GM21423 (cell line): Measurements from ENCODE around the gene CAMK2D.

Experiments used
- ATAC-seq: cut with Tn5 transposase; IDR thresholded peaks from one replicate; pipeline ENCODE4 v1.9.1; 2021; ENCODE audit warnings: mild to moderate bottlenecking, moderate library complexity; ENCODE audit not compliant: unreplicated experiment

CAMK2D gene

GRCh38 chr4:113450295-113451080, 311.1 kb downstream of the CAMK2D start:
- ATAC-seq = no peak

DNA sequence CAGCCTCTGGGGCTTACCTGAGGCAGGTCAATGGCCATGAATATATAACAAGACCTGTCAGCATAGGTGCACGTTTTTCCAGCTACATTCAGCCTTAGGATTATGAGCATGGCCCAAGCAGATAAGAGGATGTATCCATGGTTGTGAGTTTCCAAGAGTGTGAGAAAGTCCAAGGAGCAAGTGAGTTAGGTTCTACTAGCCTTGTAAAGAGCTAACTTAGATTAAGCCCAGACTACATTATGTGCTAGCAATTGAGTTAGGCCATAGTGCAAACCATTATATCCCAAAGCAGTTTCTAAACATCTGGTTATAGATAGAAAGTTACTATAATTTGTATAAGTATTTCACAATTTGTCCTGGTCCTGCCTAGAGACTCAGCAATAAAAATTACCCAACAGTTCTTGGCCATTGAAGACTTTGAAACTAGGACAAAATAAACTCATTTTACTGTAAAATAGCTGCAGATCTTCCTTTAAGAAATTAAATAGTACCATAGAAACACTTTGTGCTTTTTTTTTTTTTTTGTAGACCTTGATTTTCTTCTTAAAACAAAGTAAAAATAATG, 312.0 kb downstream of the CAMK2D start:
- ATAC-seq = no peak

DNA sequence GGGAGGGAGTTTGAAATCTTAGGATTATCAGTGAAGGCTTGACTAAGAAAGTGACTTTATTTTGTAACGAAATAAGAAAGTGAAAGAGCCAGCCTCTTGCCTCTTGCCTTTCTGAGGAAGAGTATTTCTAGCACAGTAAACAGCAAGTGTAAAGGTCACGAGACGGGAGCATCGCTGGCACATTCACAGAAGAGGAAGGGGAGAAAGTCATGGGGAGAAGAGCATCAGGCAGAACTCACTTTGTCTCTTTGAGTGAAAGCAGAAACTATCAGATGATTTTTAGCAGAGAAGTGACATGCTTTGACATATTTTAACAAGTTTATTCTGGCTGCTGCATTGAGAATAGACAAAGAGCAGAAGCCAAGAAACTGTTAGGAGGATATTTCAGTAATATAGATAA, 313.8 kb downstream of the CAMK2D start:
- ATAC-seq = peak; percentile 61

- no peak for ATAC-seq
These were observed 314.5 kb downstream of the CAMK2D start for GRCh38 chr4:113447061-113447460.

DNA sequence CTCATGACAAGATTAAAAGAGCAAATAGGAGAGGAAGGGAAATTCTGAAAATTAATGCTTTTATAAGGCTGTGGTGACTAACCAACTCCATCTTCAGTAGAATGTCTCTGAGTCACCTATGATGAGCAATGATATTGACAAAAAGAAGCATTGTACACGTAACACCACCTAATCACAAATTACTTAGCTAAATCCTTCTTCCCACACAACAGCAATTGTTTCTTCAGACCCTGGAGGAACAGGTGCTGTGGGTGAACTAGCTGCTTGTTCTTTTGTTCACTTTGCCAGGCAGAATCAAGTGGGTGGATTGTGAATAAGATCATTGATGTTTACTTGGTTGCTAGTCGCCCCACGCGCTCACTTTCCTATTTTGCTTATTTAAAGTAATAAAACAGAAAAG, 315.5 kb downstream of the CAMK2D start:
- no peak for ATAC-seq

- no peak for ATAC-seq
These were observed 316.3 kb downstream of the CAMK2D start for GRCh38 chr4:113445286-113445685.

DNA sequence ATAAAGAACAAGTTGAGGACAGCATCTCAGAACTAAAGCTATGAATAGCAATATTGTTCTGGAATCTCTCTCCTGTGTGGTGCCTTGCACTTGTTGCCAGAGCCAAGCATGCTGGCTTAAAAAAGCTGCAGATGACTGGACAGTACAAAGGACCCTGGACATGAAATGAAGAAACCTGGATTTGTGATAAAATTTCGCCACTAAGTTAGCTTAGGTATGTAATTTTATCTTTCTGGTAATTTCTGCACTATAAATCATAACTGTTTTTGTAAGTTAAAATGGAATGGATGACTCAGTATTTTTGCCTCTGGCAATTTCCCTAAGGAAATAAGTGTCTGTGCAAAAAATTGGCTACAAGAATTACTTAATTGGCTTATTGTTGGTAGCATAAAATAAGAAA, 317.2 kb downstream of the CAMK2D start:
- ATAC-seq = no peak

DNA sequence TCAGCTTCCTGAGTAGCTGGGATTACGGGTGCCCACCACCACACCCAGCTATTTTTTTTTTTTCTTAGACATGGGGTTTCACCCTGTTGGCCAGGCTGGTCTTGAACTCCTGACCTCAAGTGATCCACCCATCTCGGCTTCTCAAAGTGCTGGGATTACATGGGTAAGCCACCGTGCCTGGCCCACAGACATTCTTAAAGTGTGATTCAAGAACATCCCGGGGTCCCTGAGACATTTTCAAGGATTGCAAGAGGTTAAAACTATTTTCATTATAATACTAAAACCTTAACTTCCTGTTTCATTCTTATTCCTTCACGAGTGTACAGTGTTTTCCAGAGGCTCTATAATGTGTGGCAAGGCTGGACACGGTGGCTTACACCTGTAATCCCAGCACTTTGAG, 318.7 kb downstream of the CAMK2D start:
- ATAC-seq = no peak

DNA sequence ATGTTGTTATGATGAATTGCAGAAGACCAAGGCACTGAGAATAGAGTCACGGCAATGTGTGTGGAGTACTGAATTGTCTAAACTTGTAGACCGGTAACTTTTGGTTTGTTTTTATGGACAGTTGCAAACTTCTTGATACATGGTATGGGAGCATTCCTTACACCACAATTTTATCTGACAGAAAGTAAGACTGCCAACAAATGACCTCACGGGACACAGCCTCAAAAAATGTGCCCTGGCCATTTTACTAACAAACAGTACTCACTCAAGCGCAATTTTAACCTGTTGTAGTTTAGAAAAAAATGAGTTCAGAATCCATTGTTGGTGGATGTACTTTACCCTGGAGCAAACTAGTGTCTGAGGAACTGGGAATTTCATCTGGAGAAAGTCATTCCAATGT, 321.2 kb downstream of the CAMK2D start:
- ATAC-seq = no peak

GRCh38 chr4:113438596-113438995, 322.9 kb downstream of the CAMK2D start:
- ATAC-seq = no peak

DNA sequence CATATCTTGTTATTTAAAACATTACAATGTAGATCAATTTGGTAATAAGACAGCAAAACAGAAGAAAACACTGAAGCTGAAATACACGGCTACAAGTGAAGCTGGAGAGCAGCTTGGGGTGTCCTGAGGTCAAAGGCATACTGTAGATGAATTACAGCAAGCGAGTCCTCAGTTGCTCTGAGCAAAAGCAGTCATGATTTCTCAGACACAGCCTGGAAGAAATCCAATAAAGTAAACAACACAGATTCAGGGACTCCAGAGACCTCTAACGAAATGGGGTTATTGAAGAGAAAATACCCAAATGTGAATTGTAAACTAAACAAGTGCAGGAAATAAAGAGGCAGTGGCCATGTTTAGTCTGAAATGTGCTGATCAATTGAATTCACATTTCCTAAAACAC, 324.4 kb downstream of the CAMK2D start:
- no peak for ATAC-seq

DNA sequence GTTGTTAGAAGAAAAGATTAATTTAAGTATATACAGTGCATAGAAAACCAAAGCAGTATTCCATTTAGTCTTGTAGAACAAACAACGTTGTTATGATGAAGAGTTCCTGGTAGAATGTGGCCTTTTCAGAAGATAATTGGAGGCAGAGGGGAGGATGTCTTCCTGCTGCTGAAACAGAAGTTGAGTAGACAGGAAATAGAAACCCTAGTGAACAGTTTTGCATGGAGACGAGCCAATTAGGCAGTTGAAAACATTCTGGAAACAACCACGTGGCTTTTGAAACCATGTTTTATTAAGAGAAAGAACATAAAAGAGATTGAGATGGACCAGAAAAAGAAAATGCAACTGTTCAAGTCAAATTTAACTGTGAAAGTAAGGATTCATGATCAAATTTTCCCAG, 325.2 kb downstream of the CAMK2D start:
- ATAC-seq = no peak

DNA sequence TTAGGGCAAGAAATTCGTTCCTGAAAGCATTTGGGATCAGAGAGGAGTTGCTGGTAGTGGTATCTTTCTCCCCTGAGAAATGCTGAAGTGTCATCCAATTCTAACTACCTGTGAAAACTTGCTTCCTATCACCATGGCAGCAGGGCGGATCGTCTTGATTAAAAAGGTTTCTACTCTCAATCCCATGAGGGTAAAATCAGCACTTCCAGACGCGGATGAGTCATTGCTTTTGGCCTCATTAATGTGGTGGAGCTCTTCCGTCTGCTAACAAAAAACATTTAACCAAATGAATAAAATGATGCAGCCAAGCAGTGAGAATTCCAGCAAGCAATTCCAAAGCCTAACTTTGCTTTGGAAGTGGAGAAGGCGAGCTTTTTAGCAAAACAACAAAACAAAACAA, 325.6 kb downstream of the CAMK2D start:
- no peak for ATAC-seq

DNA sequence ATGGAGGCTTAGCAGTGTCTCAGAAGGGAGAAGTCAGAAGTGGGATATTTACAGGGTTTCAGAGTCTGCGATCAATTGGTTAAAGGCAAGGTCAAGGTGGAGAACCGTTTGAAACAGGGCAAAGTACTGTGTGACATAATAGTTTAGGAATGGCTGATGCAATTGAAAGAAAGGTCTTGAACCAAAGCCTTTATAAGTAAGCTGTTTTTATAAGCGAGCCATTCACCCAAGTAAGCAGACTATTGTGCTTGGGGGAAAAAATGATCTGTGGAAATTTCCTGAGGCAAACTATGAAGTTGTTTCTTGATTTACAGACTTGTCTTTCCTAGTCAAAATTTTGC, 327.3 kb downstream of the CAMK2D start:
- ATAC-seq = no peak

- no peak for ATAC-seq
These were observed 327.8 kb downstream of the CAMK2D start for GRCh38 chr4:113433536-113434246.

GRCh38 chr4:113433116-113433515, 328.4 kb downstream of the CAMK2D start:
- no peak for ATAC-seq

- no peak for ATAC-seq
These were observed 337.9 kb downstream of the CAMK2D start for GRCh38 chr4:113423631-113424030.

DNA sequence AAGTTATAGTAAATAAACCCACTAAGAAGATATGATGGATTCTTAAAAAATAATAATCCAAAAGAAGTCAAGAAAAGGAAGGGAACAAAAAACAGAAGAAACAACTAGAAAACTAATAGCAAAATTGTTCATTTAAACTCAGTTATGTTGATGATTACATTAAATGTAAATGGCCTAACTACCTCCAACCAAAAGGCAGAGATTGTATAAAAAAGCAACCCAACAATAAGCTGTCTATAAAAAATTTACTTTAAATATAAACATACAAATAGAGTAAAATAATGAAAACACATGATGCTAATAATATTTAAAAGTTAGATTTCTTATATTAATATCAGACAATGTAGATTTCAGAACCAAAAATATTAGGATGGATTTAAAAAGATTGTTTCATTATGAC, 340.6 kb downstream of the CAMK2D start:
- ATAC-seq = no peak

DNA sequence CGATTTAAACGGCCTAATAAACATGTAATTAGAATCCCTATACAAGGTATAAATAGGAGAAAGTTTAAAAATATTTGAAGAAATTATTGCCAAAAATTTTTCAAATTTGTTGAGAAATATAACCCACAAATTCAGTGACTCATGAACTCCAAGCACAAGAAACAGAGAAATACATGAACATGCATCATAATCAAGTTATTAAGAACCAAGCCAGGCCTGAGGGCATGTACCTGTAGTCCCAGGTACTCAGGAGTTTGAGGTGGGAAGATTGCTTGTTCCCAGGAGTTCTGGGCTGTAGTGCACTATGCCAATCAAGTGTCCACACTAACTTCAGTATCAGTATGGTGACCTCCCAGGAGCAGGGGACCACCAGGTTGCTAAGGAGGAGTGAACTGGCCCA, 341.9 kb downstream of the CAMK2D start:
- no peak for ATAC-seq

- ATAC-seq = no peak
These were observed 350.0 kb downstream of the CAMK2D start for GRCh38 chr4:113411496-113411938.

- no peak for ATAC-seq
These were observed 350.9 kb downstream of the CAMK2D start for GRCh38 chr4:113410686-113411085.

DNA sequence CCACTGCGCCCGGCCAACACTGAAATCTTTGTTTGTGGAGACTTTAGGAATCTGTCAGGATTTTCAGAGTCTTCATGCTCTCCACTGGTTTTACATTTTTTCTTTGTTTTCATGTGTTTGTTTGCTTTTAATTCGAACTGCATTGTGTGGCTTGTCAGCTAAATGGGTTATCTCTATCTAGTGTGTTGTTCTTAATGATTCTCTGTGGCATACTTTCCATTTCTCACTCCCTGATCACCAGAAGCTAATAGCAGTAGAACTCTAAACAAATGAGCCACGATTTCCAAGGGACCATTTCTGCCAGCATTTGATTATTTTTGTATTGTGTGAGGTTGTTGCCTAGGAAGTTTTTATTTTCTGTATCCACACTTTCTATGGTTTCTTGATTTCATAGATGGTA, 352.4 kb downstream of the CAMK2D start:
- no peak for ATAC-seq
